Large intestine (tissue), 3 donors: ENCODE data around the gene ABCA7. TPM values are rescaled to one million over a fixed set of nuclear protein-coding genes. Genes with fewer than 3 reads are reported as not detected.

Experiments
- DNase-seq, 2 donors: peaks; one replicate each; pipeline versions ENCODE4 v3.0.0 to v3.0.0-alpha.2; 2013
- H3K27ac ChIP-seq: one replicate; pipeline ENCODE4 v1.5.1; 2013; ENCODE audit warnings: low read length
- H3K27me3 ChIP-seq: 2 replicates; pipeline ENCODE4 v1.6.1; 2013; ENCODE audit warnings: low read length; ENCODE audit not compliant: control insufficient read depth, insufficient read depth
- H3K36me3 ChIP-seq: 2 replicates; pipeline ENCODE4 v1.6.1; 2013; ENCODE audit warnings: low read length; ENCODE audit not compliant: control insufficient read depth, insufficient read depth
- H3K4me1 ChIP-seq: one replicate; pipeline ENCODE4 v1.6.1; 2013; ENCODE audit warnings: low read length; ENCODE audit not compliant: control insufficient read depth, insufficient read depth
- H3K4me3 ChIP-seq: one replicate; pipeline ENCODE4 v1.5.1; 2013; ENCODE audit warnings: low read length
- H3K9me3 ChIP-seq: one replicate; pipeline ENCODE4 v1.6.1; 2013; ENCODE audit warnings: mild to moderate bottlenecking, low read depth, low read length, moderate library complexity; ENCODE audit not compliant: control insufficient read depth
- WGBS: methylation state at CpG from one replicate; pipeline ENCODE4 v1.1.5; 2013; ENCODE audit warnings: low lambda C conversion rate; ENCODE audit not compliant: insufficient coverage; 5-methylcytosine and 5-hydroxymethylcytosine counted together
- polyA plus RNA-seq: library from polyadenylated mRNA; unstranded; fragments of 120-200 nt; gene quantifications from one replicate; pipeline ENCODE4 v1.2.1, GENCODE V29; 2013

The ABCA7 gene
- polyA plus RNA-seq, 1 donor, result 5.7 TPM

DNA sequence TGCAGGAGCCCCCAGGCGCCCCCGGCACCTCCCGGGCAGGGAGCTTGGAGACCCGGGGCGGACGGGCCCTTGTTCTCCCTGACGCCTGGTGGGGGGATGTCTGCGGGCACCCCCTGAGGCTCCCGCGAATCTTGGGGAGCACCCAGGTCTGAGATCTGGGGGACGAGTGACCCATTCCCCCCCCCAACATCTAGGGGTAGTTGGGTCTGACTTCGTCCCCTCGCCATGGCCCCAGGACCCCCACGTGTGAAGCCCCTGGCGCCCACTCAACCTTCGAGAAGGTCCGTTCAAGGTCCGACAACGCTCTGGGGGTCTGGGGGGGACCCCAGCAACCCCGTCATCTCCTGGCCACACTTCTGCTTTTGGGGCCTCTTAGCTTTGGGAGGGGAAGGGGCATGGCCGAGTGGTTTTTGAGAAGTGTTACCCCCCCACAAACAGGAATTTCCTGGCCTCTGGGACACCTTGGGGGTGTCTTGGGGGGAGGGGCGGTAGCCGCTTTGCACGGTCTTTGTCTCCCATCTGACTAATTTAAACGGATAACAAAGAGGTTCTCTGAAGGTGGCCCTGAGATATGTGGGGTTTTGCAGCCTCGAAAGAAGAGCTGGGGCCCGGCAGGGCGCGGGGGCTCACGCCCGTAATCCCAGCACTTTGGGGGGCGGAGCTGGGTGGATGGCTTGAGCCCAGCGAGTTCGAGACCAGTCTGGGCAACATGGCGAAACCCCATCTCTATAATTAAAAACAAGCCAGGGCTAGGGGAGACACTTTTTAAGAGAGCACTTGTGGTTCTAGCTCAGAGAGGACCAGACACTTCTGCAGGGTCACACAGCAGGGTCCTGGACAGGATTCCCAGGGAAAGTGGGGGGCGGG is 12.9 kb upstream of the ABCA7 start:
- Histone ChIP-seq H3K4me3 (peak overlapping the region; percentile 85), H3K27ac (peak overlapping the region; percentile 83), H3K36me3 (peaks cover 5% of the 10 kb centered on the region), H3K4me1 (peaks cover 35% of the 10 kb centered on the region), H3K9me3 (peaks cover 3% of the 10 kb centered on the region), H3K27me3 (peaks cover 11% of the 10 kb centered on the region)
- DNase-seq, result peak in 1 of 2 donors; percentile 31
- no CpG with 5 or more reads among the region's 36 CpGs for WGBS

DNA sequence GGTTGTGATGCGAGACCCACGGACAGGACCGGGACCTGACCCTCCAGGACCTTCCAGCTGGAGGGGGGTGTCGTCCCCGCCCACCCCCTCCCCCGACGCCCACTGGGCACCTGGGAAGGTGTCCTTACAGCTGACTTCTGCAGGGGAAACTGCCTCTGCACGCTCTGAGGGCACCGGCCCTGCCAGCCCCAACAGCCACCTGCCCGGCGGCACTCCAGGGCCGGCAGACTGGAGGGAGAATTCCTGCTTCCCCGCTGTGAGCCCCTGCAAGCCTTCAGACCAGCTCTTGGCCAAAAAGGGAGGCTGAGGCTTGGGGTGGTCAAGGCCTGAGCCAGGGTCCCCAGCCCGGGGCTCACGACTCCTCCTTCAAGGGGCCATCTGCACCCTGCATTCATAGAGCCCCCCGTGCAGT is 12.3 kb upstream of the ABCA7 start:
- H3K27me3 ChIP-seq, result peaks cover 11% of the 10 kb centered on the region
- peak overlapping the region; percentile 85 for H3K4me3 ChIP-seq
- peaks cover 3% of the 10 kb centered on the region for H3K9me3 ChIP-seq
- no CpG with 5 or more reads among the region's 16 CpGs for WGBS
- H3K27ac ChIP-seq, result peak overlapping the region; percentile 83
- peaks cover 11% of the 10 kb centered on the region for H3K36me3 ChIP-seq
- peaks cover 35% of the 10 kb centered on the region for H3K4me1 ChIP-seq
- DNase-seq, result no peak

DNA sequence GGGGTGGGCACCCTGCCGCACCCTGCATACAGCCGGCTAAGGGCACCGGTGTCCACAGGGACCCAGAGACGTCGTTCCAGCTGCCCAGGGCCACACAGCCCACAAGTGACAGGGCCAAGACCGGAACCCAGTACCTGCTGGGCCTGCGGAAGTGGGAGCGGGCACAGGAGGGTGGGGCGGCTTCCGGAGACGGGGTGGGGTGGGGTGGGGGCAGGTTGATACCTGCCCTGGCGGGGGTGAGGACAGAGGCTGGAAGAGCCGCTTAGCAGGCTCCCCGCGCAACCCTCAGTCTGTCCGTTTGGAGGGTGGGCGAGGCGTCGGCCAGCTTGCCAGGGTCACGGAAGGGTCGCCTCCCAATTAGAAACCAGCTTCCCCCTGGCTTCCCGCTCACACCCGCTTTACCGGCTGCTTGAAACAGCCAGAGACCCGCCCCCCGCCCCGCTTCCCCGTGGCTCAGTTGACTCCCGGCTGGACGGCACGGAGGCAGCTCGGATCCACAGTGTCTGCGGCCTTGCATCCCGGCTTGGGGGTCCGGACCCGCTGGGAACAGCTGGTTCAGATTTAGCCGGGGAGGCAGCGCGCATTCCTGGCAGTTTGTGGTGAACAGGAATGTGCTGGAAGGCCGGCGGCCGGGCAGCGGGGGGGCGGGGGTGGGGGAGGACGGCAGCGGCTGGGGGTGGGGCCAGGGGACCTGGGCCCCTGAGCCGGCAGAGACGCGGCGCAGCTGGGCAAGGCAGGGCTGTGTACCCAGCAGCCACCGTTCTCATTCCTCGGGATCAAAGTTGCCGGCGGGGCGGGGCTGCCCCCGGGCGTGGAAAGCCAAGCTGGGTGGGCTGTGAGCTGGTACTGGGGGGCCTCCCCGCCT is 11.6 kb upstream of the ABCA7 start:
- Histone ChIP-seq H3K4me3 (peak overlapping the region; percentile 85), H3K4me1 (peaks cover 35% of the 10 kb centered on the region), H3K9me3 (peaks cover 3% of the 10 kb centered on the region), H3K27ac (peak overlapping the region; percentile 65), H3K36me3 (peaks cover 11% of the 10 kb centered on the region), H3K27me3 (peaks cover 11% of the 10 kb centered on the region)
- whole genome bisulfite sequencing, result no CpG with 5 or more reads among the region's 58 CpGs
- peak; percentile 66 to 81 for DNase-seq

DNA sequence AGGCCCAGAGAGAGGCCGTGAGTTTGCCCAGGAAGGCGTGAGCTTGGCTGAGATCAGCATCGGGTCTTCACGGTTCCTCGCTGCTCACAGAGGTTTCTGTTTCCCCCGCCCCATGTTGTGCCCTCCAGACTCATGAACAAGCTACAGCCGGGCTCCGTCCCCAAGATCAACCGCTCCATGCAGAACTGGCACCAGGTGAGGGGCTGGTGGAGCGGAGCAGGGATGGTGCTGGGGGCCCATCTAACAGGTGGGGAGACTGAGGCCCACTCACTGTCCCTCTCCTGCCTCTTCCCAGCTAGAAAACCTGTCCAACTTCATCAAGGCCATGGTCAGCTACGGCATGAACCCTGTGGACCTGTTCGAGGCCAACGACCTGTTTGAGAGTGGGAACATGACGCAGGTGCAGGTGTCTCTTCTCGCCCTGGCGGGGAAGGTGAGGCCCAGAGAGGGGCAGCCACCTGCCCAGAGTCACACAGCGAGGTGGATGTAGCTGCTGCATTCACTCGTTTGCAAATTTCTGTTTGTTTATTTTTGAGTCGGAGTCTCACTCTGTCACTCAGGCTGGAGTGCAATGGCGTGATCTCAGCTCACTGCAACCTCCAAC is 7.5 kb upstream of the ABCA7 start:
- DNase-seq, result no peak
- no CpG with 5 or more reads among the region's 20 CpGs for WGBS
- no peaks in the 10 kb centered on the region for H3K9me3 ChIP-seq
- no peak overlapping the region for H3K27ac ChIP-seq
- H3K4me1 ChIP-seq, result peaks cover 25% of the 10 kb centered on the region
- peaks cover 4% of the 10 kb centered on the region for H3K27me3 ChIP-seq
- H3K4me3 ChIP-seq, result no peak overlapping the region
- peaks cover 18% of the 10 kb centered on the region for H3K36me3 ChIP-seq

DNA sequence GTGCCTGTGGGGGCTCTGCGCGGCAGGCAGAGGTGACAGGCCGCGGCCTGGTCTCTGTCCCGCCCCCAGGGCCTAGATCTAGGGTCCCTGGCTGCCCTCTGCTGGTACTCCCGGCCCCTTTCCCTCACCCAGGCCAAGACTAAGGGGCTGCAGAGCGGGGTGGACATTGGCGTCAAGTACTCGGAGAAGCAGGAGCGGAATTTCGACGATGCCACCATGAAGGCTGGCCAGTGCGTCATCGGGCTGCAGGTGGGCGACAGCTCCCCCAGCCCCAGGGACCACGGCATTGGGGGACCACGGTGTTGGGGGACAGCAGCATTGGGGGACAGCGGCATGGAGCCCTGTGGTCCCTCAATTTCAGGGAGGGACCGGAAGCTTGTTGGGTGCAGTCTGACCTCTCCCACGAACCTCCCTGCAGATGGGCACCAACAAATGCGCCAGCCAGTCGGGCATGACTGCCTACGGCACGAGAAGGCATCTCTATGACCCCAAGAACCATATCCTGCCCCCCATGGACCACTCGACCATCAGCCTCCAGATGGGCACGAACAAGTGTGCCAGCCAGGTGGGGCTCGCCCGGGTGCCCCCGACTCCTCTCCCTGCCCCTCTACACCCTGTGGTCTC is 3.8 kb upstream of the ABCA7 start:
- H3K4me3 ChIP-seq, result no peak overlapping the region
- H3K27ac ChIP-seq, result no peak overlapping the region
- peaks cover under 1% of the 10 kb centered on the region for H3K27me3 ChIP-seq
- no peaks in the 10 kb centered on the region for H3K9me3 ChIP-seq
- DNase-seq, result no peak
- peaks cover 16% of the 10 kb centered on the region for H3K36me3 ChIP-seq
- WGBS, result no CpG with 5 or more reads among the region's 29 CpGs
- H3K4me1 ChIP-seq, result peaks cover 17% of the 10 kb centered on the region

DNA sequence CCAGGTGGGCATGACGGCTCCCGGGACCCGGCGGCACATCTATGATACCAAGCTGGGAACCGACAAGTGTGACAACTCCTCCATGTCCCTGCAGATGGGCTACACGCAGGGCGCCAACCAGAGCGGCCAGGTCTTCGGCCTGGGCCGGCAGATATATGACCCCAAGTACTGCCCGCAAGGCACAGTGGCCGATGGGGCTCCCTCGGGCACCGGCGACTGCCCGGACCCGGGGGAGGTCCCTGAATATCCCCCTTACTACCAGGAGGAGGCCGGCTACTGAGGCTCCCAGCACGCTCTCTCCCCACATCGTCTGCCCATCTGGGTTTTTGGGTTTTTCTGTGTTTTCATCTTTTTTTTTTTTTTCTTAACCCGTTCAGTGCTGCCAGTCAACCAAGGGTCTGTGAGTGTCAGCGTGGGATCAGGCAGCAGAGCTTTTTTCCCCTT is 2.3 kb upstream of the ABCA7 start:
- no peak for DNase-seq

DNA sequence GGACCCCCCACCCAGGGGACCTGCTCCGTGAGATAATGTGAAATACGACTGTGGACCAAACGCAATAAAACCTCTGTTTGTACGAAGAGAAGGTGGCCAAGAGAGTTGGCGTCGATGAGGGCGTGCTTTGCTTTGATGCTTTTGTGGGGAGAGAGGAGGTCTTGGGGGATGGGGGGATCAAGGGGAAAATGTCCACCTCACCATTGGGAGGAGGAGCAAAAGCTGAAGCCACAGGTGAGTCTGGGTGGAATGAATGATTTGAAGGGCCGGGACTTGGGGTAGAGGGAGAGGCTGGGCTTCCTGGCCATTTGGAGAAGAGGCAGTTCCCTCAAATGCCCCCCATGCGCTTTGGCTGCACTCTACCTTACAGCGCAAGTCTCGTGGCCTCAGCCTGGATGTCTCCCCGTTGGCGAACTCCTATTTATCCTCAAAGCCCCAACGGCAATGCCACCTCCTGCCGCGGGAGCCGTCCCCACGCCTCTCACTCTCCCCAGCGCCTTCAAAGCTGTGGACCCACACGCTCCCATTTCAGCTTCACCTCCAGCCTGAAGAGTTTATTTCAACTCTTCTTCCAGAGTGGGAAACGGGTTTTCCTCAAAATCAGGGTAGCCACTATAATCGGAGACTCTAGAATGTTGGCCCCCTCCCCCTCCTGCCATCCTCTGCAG is 795 bp upstream of the ABCA7 start:
- no CpG with 5 or more reads among the region's 22 CpGs for WGBS
- Histone ChIP-seq H3K27ac (no peak overlapping the region), H3K9me3 (peaks cover 4% of the 10 kb centered on the region), H3K4me3 (no peak overlapping the region), H3K4me1 (peaks cover 22% of the 10 kb centered on the region), H3K27me3 (peaks cover 4% of the 10 kb centered on the region), H3K36me3 (peaks cover 7% of the 10 kb centered on the region)
- no peak for DNase-seq

More for the DNA sequence above, 2.3 kb upstream of the ABCA7 start:
- no CpG with 5 or more reads among the region's 22 CpGs for WGBS
- Histone ChIP-seq H3K36me3 (peaks cover 9% of the 10 kb centered on the region), H3K9me3 (peaks cover 4% of the 10 kb centered on the region), H3K4me1 (peaks cover 22% of the 10 kb centered on the region), H3K27me3 (peaks cover 4% of the 10 kb centered on the region), H3K27ac (no peak overlapping the region), H3K4me3 (no peak overlapping the region)

DNA sequence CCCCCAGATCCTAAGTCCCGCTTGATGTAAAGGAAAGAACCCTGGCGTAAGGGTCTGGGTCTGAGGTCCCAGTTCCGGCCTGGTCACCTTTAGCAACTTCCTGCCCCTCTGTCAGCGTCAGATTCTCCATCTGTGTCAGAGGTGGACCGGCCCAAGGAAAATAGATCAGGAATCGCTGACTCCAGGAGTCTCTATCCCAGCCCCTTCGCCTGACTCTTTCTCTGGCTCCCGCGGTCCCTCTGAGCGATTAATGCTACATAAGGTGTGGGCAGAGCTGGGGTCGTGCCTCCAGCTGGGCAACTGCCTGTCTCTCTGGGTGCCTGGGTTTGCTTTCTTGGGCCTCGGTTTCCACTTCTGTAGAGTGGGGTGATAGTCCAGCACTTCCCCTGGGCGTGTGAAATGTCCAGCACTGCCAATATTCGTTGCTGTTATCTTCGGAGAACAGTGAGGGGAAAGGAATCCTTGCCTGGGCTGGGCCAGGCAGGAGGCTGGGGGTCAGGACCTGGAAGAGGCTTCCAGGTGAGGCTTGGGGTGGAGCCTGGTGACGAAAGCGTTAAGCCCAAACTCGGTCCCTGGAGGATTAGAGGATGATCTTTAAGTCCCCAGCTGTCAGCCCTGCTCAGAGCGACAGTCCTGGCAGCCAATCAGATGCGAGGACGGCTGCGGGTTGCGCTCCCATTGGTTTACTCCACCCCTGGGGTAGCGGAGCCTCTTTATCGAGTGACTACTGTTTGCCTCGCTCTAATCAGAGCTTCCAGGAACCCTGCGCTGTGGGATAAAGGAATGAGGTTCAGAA is 767 bp downstream of the ABCA7 start:
- WGBS, result 0% methylated on average over 2 of the region's 27 CpGs
- Histone ChIP-seq H3K36me3 (peaks cover 7% of the 10 kb centered on the region), H3K27ac (no peak overlapping the region), H3K9me3 (peaks cover 7% of the 10 kb centered on the region), H3K27me3 (peaks cover 4% of the 10 kb centered on the region), H3K4me1 (peaks cover 22% of the 10 kb centered on the region), H3K4me3 (peak overlapping the region; percentile 36)
- peak; percentile 69 to 86 for DNase-seq

DNA sequence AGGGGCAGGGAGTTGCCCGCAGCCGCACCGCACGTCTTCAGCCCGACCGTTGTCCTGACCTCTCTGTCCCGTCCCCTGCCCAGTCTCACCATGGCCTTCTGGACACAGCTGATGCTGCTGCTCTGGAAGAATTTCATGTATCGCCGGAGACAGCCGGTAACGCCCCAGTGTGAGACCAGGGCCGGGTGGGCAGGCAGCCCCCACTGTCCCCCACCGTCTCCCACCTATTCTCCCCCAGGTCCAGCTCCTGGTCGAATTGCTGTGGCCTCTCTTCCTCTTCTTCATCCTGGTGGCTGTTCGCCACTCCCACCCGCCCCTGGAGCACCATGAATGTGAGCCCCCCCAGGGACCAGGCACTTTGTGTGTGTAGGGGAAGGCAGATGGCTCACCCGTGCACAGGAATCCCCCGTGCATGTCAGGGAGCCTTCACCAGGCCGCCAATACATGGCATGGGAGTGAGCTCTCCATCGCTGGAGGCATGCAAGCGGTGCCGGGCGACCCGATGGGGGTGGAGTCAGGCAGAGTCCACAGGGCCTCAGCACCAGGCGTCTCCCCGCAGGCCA is 1.4 kb downstream of the ABCA7 start:
- Histone ChIP-seq H3K36me3 (peaks cover 3% of the 10 kb centered on the region), H3K4me1 (peaks cover 22% of the 10 kb centered on the region), H3K27me3 (peaks cover 4% of the 10 kb centered on the region), H3K9me3 (peaks cover 12% of the 10 kb centered on the region), H3K4me3 (peak overlapping the region; percentile 15), H3K27ac (no peak overlapping the region)
- no peak for DNase-seq
- WGBS, result 0% methylated on average over 4 of the region's 26 CpGs
